ENCODE results near the gene IL1R2. TPM values are rescaled to one million over a fixed set of nuclear protein-coding genes. Genes with fewer than 3 reads are reported as not detected.

IL1R2 gene
- total RNA-seq, 1 donor = 0.36 TPM

- Histone ChIP-seq H3K79me2 (ENCODE audit: insufficient read depth, low read length) (no peaks in the 10 kb centered on the region), H3K36me3 (ENCODE audit: insufficient read depth, low read length) (no peaks in the 10 kb centered on the region), H3K27me3 (ENCODE audit: insufficient read depth, low read length) (no peaks in the 10 kb centered on the region), H3K9me3 (ENCODE audit: low read depth, low read length) (no peaks in the 10 kb centered on the region), H3K4me3 (ENCODE audit: insufficient read depth, low read length) (no peak overlapping the region), H3K4me2 (ENCODE audit: insufficient read depth, low read length) (no peak overlapping the region), H2AFZ (ENCODE audit: low read length) (no peak overlapping the region), H3K27ac (ENCODE audit: low read depth, low read length) (no peak overlapping the region), H3K4me1 (ENCODE audit: insufficient read depth, low read length) (no peaks in the 10 kb centered on the region), H4K20me1 (ENCODE audit: insufficient read depth, low read length) (no peaks in the 10 kb centered on the region)
- TF ChIP-seq CTCF (IDR thresholded peaks at IDR 0.05; ENCODE audit: extremely low read depth, low read depth, low read length) = no peak
- DNase-seq (ENCODE audit: insufficient read length, low spot score, missing footprints) = no peak
Measured at GRCh38 chr2:102012061-102012614, 20.4 kb downstream of the IL1R2 start.

GRCh38 chr2:102013206-102014040 is 21.7 kb downstream of the IL1R2 start:
- Histone ChIP-seq H3K79me2 (ENCODE audit: insufficient read depth, low read length) (no peaks in the 10 kb centered on the region), H3K4me1 (ENCODE audit: insufficient read depth, low read length) (peaks cover 2% of the 10 kb centered on the region), H3K27me3 (ENCODE audit: insufficient read depth, low read length) (no peaks in the 10 kb centered on the region), H2AFZ (ENCODE audit: low read length) (no peak overlapping the region), H3K4me2 (ENCODE audit: insufficient read depth, low read length) (no peak overlapping the region), H3K36me3 (ENCODE audit: insufficient read depth, low read length) (no peaks in the 10 kb centered on the region), H3K9me3 (ENCODE audit: low read depth, low read length) (no peaks in the 10 kb centered on the region), H3K4me3 (ENCODE audit: insufficient read depth, low read length) (no peak overlapping the region), H3K27ac (ENCODE audit: low read depth, low read length) (no peak overlapping the region), H4K20me1 (ENCODE audit: insufficient read depth, low read length) (no peaks in the 10 kb centered on the region)
- DNase-seq (ENCODE audit: insufficient read length, low spot score, missing footprints) = no peak
- no peak for TF ChIP-seq CTCF (IDR thresholded peaks at IDR 0.05; ENCODE audit: extremely low read depth, low read depth, low read length)

GRCh38 chr2:102014041-102014345 is 22.2 kb downstream of the IL1R2 start:
- no peaks in the 10 kb centered on the region for H4K20me1 ChIP-seq (ENCODE audit: insufficient read depth, low read length)
- peaks cover 8% of the 10 kb centered on the region for H3K4me1 ChIP-seq (ENCODE audit: insufficient read depth, low read length)
- no peak overlapping the region for H2AFZ ChIP-seq (ENCODE audit: low read length)
- no peaks in the 10 kb centered on the region for H3K9me3 ChIP-seq (ENCODE audit: low read depth, low read length)
- no peak overlapping the region for H3K4me2 ChIP-seq (ENCODE audit: insufficient read depth, low read length)
- no peaks in the 10 kb centered on the region for H3K27me3 ChIP-seq (ENCODE audit: insufficient read depth, low read length)
- no peak for TF ChIP-seq CTCF (IDR thresholded peaks at IDR 0.05; ENCODE audit: extremely low read depth, low read depth, low read length)
- H3K36me3 ChIP-seq (ENCODE audit: insufficient read depth, low read length) = no peaks in the 10 kb centered on the region
- H3K79me2 ChIP-seq (ENCODE audit: insufficient read depth, low read length) = no peaks in the 10 kb centered on the region
- DNase-seq (ENCODE audit: insufficient read length, low spot score, missing footprints) = no peak
- H3K27ac ChIP-seq (ENCODE audit: low read depth, low read length) = no peak overlapping the region
- no peak overlapping the region for H3K4me3 ChIP-seq (ENCODE audit: insufficient read depth, low read length)

- Histone ChIP-seq H2AFZ (ENCODE audit: low read length) (no peak overlapping the region), H4K20me1 (ENCODE audit: insufficient read depth, low read length) (no peaks in the 10 kb centered on the region), H3K4me3 (ENCODE audit: insufficient read depth, low read length) (no peak overlapping the region), H3K79me2 (ENCODE audit: insufficient read depth, low read length) (no peaks in the 10 kb centered on the region), H3K36me3 (ENCODE audit: insufficient read depth, low read length) (no peaks in the 10 kb centered on the region), H3K4me1 (ENCODE audit: insufficient read depth, low read length) (peaks cover 19% of the 10 kb centered on the region), H3K27ac (ENCODE audit: low read depth, low read length) (no peak overlapping the region), H3K9me3 (ENCODE audit: low read depth, low read length) (no peaks in the 10 kb centered on the region), H3K27me3 (ENCODE audit: insufficient read depth, low read length) (no peaks in the 10 kb centered on the region), H3K4me2 (ENCODE audit: insufficient read depth, low read length) (no peak overlapping the region)
- no peak for DNase-seq (ENCODE audit: insufficient read length, low spot score, missing footprints)
- no peak for TF ChIP-seq CTCF (IDR thresholded peaks at IDR 0.05; ENCODE audit: extremely low read depth, low read depth, low read length)
Measured at GRCh38 chr2:102015399-102015798, 23.6 kb downstream of the IL1R2 start.
